Esophagus squamous epithelium (tissue), 4 donors: Measurements from ENCODE around the gene TECPR2.

ENCODE experiments used
- CTCF ChIP-seq, 6 experiments: fragments of 450-650 bp in 4 of 6; fragments of 200-600 bp in 2 of 6; sonication (generic) in 2 of 6; IDR thresholded peaks; one replicate each; pipeline ENCODE4 v1.5.1; 2016 to 2019; ENCODE audit warnings: antibody characterized with exemption in 6 of 6, mild to moderate bottlenecking in 4 of 6, moderate library complexity in 4 of 6
- POLR2A ChIP-seq, 4 donors: fragments of 450-650 bp; IDR thresholded peaks; one replicate each; pipeline ENCODE4 v1.6.1; 2017; ENCODE audit warnings: antibody characterized with exemption in 4 of 4, mild to moderate bottlenecking in 4 of 4, moderate library complexity in 3 of 4

GRCh38 chr14:102373110-102373509 is 10.4 kb downstream of the TECPR2 start:
- no peak for TF ChIP-seq CTCF (IDR thresholded peaks at IDR 0.05)
- no peak for TF ChIP-seq POLR2A (IDR thresholded peaks at IDR 0.05)
